ENCODE measurements around the gene WTAP. TPM values are rescaled to one million over a fixed set of nuclear protein-coding genes. Genes with fewer than 3 reads are reported as not detected.

The WTAP gene
- total and polyA plus RNA-seq, 2 of the 4 experiments (the other 2 are of a cell fraction): 30.2 to 92.3 TPM

DNA sequence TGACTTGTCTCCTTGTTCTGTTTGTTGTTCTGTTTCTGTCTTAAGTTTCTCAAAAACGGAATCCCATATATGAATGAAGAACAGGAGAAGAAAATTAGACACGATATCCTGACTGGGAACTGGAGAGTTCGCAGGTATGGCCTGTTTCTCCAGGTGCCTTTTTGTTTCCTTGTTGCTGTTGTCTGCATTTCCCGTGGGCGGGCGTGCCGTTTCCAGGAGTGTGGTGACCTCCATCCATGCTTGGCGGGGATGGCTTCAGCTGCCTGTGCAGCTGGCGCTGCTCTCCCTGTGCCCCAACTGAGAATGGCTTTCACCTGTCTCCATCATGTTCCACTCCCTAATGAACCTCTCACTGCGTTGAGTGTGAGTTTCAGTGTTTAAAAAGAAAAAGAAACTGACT is 77.2 kb downstream of the WTAP start:
- ChIA-PET POLR2A (ENCODE audit: unreplicated experiment) (no interaction called here), CTCF (no interaction called here)
- no peak overlapping the region for H3K4ac ChIP-seq (ENCODE audit: low read depth, low read length)
- H4K91ac ChIP-seq (ENCODE audit: insufficient read depth, low read depth, low read length): no peak overlapping the region
- dilution Hi-C loops (cut with HindIII; ENCODE audit: low sequenced_read_pairs, unreplicated experiment): no loop called here
- H3K9ac ChIP-seq (ENCODE audit: low read depth, low read length): no peak overlapping the region
- no peak overlapping the region for H3K4me2 ChIP-seq (ENCODE audit: low read depth, low read length)
- no peak overlapping the region for H3K4me3 ChIP-seq (ENCODE audit: insufficient read depth, low read depth, low read length)
- no peak overlapping the region for H2BK20ac ChIP-seq (ENCODE audit: low read depth, low read length)
- no peak overlapping the region for H3K18ac ChIP-seq (ENCODE audit: low read depth, low read length)
- no peaks in the 10 kb centered on the region for H3K79me1 ChIP-seq (ENCODE audit: low read depth in 1 of 2, low read length in 2 of 2)
- H2BK120ac ChIP-seq (ENCODE audit: low read depth, low read length): no peak overlapping the region
- H3K23ac ChIP-seq (ENCODE audit: low read depth, low read length): no peak overlapping the region
- H3K27ac ChIP-seq (ENCODE audit: insufficient read depth, low read length): no peak overlapping the region
- intact Hi-C loops (cut with micrococcal nuclease): no loop called here
- peaks cover 4% of the 10 kb centered on the region; the same call in 1 of the 2 replicates for H3K36me3 ChIP-seq (ENCODE audit: control insufficient read depth, insufficient read depth, low read length)
- no peak overlapping the region for H2AK5ac ChIP-seq (ENCODE audit: low read depth, low read length)
- in situ Hi-C loops (cut with MboI; ENCODE audit: low sequenced_read_pairs): loop anchor here (25.0 kb wide), 1 partner anchor 617 kb away; no protein-coding TSS in a partner anchor
- no peak for ATAC-seq (ENCODE audit: low read depth)
- H2BK15ac ChIP-seq (ENCODE audit: low read depth, low read length): no peak overlapping the region
- no peaks in the 10 kb centered on the region for H4K20me1 ChIP-seq (ENCODE audit: insufficient read depth, low read length)
- H2AFZ ChIP-seq (replicated peaks; ENCODE audit: low read length, poor library complexity): no peak overlapping the region
- H2AK9ac ChIP-seq (replicated peaks; ENCODE audit: low read depth, low read length, poor library complexity): no peak overlapping the region
- no peaks in the 10 kb centered on the region for H3K9me3 ChIP-seq (ENCODE audit: control insufficient read depth, insufficient read depth, low read length)
- H4K8ac ChIP-seq (ENCODE audit: low read depth in 2 of 2, low read length in 2 of 2): no peak overlapping the region
- no TSS peak for BruUV-seq (replicated peaks)
- 75% methylated on average over 3 of the region's 10 CpGs; no CpG with 5 or more reads in 1 of the 2 experiments for WGBS, 2 experiments (ENCODE audit: extremely low coverage in 2 of 2, insufficient read length in 1 of 2)
- H3K9me1 ChIP-seq (ENCODE audit: insufficient read depth, low read length): no peaks in the 10 kb centered on the region
- no peak overlapping the region for H4K5ac ChIP-seq (ENCODE audit: low read depth, low read length)
- H3K56ac ChIP-seq (ENCODE audit: extremely low read depth, insufficient read depth, low read length): no peak overlapping the region
- H3K27me3 ChIP-seq (ENCODE audit: control insufficient read depth, insufficient read depth, low read length): no peaks in the 10 kb centered on the region
- TF ChIP-seq, protein P1, sequence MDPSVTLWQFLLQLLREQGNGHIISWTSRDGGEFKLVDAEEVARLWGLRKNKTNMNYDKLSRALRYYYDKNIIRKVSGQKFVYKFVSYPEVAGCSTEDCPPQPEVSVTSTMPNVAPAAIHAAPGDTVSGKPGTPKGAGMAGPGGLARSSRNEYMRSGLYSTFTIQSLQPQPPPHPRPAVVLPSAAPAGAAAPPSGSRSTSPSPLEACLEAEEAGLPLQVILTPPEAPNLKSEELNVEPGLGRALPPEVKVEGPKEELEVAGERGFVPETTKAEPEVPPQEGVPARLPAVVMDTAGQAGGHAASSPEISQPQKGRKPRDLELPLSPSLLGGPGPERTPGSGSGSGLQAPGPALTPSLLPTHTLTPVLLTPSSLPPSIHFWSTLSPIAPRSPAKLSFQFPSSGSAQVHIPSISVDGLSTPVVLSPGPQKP (IDR thresholded peaks at IDR 0.05; ENCODE audit: borderline replicate concordance, low read depth, low read length): no peak
- TF ChIP-seq SMC3 (IDR thresholded peaks at IDR 0.05; ENCODE audit: low read depth, low read length) (no peak), MAZ (IDR thresholded peaks at IDR 0.05; ENCODE audit: borderline replicate concordance, low read depth, low read length) (no peak), FOS (IDR thresholded peaks at IDR 0.05; ENCODE audit: low read depth, low read length) (no peak), CEBPB (IDR thresholded peaks at IDR 0.05; ENCODE audit: low read depth, low read length) (no peak), CHD1 (IDR thresholded peaks at IDR 0.05; ENCODE audit: low read depth, low read length) (no peak), POLR2A (IDR thresholded peaks at IDR 0.05; ENCODE audit: low read depth, low read length) (no peak), RCOR1 (IDR thresholded peaks at IDR 0.05; ENCODE audit: insufficient replicate concordance, low read length) (no peak)
- no peak overlapping the region for H2BK5ac ChIP-seq (ENCODE audit: low read depth, low read length, poor library complexity, severe bottlenecking)
- no peak overlapping the region for H3K14ac ChIP-seq (replicated peaks; ENCODE audit: low read depth, low read length)
- no peaks in the 10 kb centered on the region; the same call in 1 of the 2 replicates for H3K4me1 ChIP-seq (ENCODE audit: control insufficient read depth, insufficient read depth, low read length)
- no peak for DNase-seq
